Measurements from ENCODE around the gene METRNL. TPM values are rescaled to one million over a fixed set of nuclear protein-coding genes. Genes with fewer than 3 reads are reported as not detected.
"Not testable (repeated sequence)": the region's sequence is repeated elsewhere in the genome, so short reads cannot be mapped to it uniquely, and the experiment has no call there.

METRNL gene
- total RNA-seq, 1 donor from 2014 or later = 50.8 TPM

DNA sequence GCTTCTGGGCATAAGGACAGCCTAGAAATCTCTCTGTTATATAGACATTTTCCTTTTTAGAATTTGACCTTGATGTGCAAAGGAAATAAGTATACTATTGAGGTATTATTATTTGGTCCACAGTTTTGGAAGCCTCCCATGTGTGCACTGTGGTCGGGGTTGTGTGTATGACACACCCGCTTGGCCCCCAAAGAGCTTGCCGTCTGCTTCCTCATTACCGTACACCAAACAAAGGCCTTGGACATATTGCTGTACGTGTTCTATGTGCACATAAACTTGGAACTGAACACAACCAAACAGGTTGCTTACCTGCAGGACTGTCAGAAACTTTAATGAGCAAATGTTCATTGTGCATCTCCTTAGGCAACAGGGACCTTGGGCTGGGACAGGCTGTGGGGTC, 38.2 kb downstream of the METRNL start:
- no peak for FAIRE-seq
- TF ChIP-seq, protein P1, sequence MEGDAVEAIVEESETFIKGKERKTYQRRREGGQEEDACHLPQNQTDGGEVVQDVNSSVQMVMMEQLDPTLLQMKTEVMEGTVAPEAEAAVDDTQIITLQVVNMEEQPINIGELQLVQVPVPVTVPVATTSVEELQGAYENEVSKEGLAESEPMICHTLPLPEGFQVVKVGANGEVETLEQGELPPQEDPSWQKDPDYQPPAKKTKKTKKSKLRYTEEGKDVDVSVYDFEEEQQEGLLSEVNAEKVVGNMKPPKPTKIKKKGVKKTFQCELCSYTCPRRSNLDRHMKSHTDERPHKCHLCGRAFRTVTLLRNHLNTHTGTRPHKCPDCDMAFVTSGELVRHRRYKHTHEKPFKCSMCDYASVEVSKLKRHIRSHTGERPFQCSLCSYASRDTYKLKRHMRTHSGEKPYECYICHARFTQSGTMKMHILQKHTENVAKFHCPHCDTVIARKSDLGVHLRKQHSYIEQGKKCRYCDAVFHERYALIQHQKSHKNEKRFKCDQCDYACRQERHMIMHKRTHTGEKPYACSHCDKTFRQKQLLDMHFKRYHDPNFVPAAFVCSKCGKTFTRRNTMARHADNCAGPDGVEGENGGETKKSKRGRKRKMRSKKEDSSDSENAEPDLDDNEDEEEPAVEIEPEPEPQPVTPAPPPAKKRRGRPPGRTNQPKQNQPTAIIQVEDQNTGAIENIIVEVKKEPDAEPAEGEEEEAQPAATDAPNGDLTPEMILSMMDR (IDR thresholded peaks at IDR 0.05; ENCODE audit: insufficient read depth, low read length, severe bottlenecking) = no peak

DNA sequence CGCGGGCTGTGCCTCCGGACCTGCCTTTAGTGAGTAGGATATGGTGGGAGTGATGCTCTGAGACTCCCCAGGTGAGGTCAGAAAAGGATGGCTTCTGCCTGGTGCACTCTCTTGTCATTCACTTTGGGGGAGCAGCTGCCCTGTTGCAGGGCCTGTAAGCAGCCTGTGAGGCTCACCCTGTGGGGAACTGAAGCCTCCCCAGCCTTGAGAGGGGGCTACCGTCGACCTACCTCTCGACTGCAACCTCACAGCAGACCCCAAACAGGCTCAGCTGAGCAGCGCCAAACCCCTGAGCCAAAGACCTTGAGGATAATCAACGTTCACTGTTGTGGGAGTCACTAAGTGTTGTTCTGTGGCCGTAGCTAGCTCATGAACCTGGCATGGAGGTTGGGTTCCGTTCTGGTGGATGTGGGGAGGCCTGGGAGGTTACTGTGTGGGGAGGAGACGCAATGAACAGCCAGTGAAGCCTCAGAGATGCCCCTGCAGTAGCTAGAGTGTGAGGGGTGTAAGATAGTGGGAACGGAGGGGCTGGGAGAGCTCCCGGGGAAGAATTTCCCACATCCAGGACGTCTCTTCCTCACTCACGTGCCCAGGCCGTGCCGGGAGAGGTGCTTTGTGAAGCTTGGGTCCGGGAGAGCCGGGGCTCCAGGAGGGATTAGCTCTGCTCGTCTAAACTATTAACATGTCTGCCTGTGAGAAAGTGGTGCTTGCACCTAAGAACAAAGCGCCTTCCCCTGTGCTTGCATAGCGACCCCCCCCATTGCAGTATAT, 38.8 kb downstream of the METRNL start:
- peaks cover 4% of the 10 kb centered on the region for H3K27me3 ChIP-seq (ENCODE audit: control insufficient read depth, insufficient read depth, low read length)
- no peak for DNase-seq (ENCODE audit: low read depth)
- FAIRE-seq = no peak

More for the DNA sequence above, 38.2 kb downstream of the METRNL start:
- Histone ChIP-seq H3K36me3 (ENCODE audit: control insufficient read depth, insufficient read depth, low read length) (no peaks in the 10 kb centered on the region), H3K4me3 (ENCODE audit: low read depth, low read length) (no peak overlapping the region), H3K27me3 (ENCODE audit: control insufficient read depth, insufficient read depth, low read length) (peaks cover 4% of the 10 kb centered on the region)
- DNase-seq (ENCODE audit: low read depth) = no peak

DNA sequence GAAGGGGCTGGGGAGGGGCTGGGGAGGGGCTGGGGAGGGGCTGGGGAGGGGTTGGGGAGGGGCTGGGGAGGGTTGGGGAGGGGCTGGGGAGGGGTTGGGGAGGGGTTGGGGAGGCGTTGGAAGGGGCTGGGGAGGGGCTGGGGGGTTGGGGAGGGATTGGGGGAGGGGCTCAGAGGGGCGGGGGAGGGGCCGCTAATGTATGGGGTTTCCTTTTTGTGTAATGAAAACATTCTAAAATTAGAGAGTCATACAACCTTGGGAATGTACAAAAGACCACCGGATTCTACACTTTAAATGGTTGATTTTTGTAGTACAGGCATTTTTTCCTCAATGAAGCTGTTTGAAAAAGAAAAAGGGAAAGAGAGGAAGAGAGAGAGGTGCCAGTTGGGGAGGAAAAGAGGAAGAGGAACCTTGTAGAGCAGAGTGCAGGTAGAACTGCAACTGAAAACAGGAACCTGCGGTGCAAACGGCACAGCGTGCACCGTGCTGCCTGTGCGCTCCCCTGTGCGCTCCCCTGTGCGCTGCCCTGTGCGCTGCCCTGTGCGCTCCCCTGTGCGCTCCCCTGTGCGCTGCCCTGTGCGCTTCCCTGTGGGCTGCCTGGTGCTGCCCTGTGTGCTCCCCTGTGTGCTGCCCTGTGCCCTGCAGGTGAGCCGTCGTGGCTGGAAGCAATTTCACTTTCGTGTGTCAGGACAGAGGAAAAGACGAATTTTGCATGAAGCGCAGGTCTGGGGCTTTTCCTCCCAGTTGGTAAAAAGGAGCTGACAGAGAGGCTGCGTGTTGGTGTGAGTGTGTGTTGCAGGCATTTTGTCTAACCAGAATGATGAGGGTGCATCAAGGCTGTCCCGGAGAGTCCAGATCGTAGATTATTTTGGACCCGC, 40.8 kb downstream of the METRNL start:
- TF ChIP-seq, protein P1 (IDR thresholded peaks at IDR 0.05; ENCODE audit: insufficient read depth, low read length, severe bottlenecking) = no peak
- DNase-seq (ENCODE audit: low read depth) = no peak
- H3K4me3 ChIP-seq (ENCODE audit: low read depth, low read length) = no peak overlapping the region
- no peaks in the 10 kb centered on the region for H3K36me3 ChIP-seq (ENCODE audit: control insufficient read depth, insufficient read depth, low read length)
- no peak for FAIRE-seq
- H3K27me3 ChIP-seq (ENCODE audit: control insufficient read depth, insufficient read depth, low read length) = peaks cover 4% of the 10 kb centered on the region

More for the DNA sequence above, 38.8 kb downstream of the METRNL start:
- H3K36me3 ChIP-seq (ENCODE audit: control insufficient read depth, insufficient read depth, low read length) = no peaks in the 10 kb centered on the region
- TF ChIP-seq, protein P1 (IDR thresholded peaks at IDR 0.05; ENCODE audit: insufficient read depth, low read length, severe bottlenecking) = no peak
- H3K4me3 ChIP-seq (ENCODE audit: low read depth, low read length) = no peak overlapping the region

DNA sequence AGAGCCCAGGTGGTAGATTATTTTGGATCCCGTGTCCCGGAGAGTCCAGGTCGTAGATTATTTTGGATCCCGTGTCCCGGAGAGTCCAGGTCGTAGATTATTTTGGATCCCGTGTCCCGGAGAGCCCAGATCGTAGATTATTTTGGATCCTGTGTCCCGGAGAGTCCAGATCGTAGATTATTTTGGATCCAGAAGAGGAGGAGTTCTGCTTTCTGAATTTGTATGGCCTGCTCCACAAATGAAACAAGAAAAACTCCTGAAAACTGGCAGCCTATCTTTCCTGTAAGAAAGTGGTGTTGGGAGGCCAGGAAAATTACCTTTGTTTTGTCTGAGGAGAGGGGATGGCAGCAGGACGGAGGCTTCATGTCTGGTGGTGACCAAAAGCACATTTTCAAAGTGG, 42.1 kb downstream of the METRNL start:
- not testable (repeated sequence) for FAIRE-seq; H3K27me3 ChIP-seq (ENCODE audit: control insufficient read depth, insufficient read depth, low read length); H3K4me3 ChIP-seq (ENCODE audit: low read depth, low read length); H3K36me3 ChIP-seq (ENCODE audit: control insufficient read depth, insufficient read depth, low read length); DNase-seq (ENCODE audit: low read depth)

DNA sequence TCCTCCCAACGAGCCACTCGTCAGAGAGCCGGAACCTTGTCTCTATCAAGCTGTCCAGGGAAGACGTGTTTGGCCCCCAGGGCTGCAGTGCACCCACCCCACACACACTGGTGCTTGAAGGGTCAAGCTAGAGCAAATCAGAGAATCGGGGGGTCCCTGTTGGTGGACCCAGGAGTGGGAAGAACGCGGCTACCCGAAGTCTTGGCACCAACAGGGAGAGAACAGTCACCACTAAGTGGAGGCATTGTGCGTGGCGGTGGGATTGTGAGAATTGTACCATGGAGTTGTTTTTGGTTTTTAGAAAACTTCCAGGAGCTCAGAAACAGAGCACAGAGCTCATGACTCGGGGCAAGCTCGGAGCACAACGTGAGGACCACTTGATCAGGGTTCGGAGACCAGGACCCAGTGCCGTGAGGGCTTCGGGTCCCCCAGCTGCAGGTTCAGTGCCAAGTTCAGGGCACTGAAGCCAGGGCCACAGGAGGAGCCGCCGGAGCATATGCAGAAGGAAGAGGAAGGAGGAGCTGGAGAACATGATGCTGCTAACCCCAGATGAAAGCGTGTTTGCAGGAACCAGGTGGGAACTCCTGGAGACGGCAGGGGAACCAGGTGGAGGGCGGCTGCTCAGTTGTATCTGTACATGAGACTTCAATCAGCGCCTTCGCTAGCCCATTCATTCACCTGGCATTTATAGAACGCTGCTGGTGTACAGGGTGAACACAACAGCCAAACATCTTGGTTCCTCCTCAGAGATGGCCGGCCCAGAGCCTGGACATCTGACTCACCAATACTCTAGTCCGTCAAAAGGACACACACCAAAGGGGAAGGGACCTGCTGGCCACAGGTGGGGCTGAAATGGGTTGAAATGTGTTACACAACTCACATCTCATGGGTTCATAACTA, 42.8 kb downstream of the METRNL start:
- Histone ChIP-seq H3K27me3 (ENCODE audit: control insufficient read depth, insufficient read depth, low read length) (peaks cover 4% of the 10 kb centered on the region), H3K4me3 (ENCODE audit: low read depth, low read length) (no peak overlapping the region), H3K36me3 (ENCODE audit: control insufficient read depth, insufficient read depth, low read length) (no peaks in the 10 kb centered on the region)
- no peak for FAIRE-seq
- TF ChIP-seq, protein P1 (IDR thresholded peaks at IDR 0.05; ENCODE audit: insufficient read depth, low read length, severe bottlenecking) = no peak
- DNase-seq (ENCODE audit: low read depth) = no peak
